Activated naive CD4-positive, alpha-beta T cell treated with anti-CD3 and anti-CD28 coated beads, Interleukin-2, amount 10 ng/mL, durations not matched to agents 7 days and 5 days (primary cell): ENCODE data around the gene ISY1.
"Not testable (repeated sequence)": the region's sequence is repeated elsewhere in the genome, so short reads cannot be mapped to it uniquely, and the experiment has no call there.

Experiments
- CTCF ChIA-PET: fragments of 350-600 bp; sonication (Branson Sonifier 250); formaldehyde crosslinking; loops from one replicate; lab custom pipeline; 2021; ENCODE audit warnings: antibody characterized with exemption; lab: Charles Lee
- DNase-seq: peaks from one replicate; pipeline ENCODE4 v3.0.0-alpha.2; 2020
- H3K27ac Mint-ChIP-seq: one replicate; pipeline ENCODE4 v1.8.0; 2021; ENCODE audit warnings: mild to moderate bottlenecking, moderate library complexity, mixed read lengths
- H3K27me3 Mint-ChIP-seq: one replicate; pipeline ENCODE4 v1.8.0; 2021; ENCODE audit warnings: mild to moderate bottlenecking, mixed read lengths
- H3K36me3 Mint-ChIP-seq: one replicate; pipeline ENCODE4 v1.8.0; 2021; ENCODE audit warnings: mixed read lengths
- H3K4me1 Mint-ChIP-seq: one replicate; pipeline ENCODE4 v1.8.0; 2021; ENCODE audit warnings: mixed read lengths
- H3K4me3 Mint-ChIP-seq: one replicate; pipeline ENCODE4 v1.8.0; 2021; ENCODE audit warnings: mild to moderate bottlenecking, moderate library complexity, mixed read lengths
- H3K9me3 Mint-ChIP-seq: one replicate; pipeline ENCODE4 v1.8.0; 2021; ENCODE audit warnings: mixed read lengths

Gene ISY1

GRCh38 chr3:129105862-129106261, 55.0 kb downstream of the ISY1 start:
- H3K27ac Mint-ChIP-seq = no peak overlapping the region
- no peak overlapping the region for H3K4me3 Mint-ChIP-seq
- CTCF ChIA-PET = interaction anchor here (1.1 kb wide), 1 partner anchor 52 kb away, joined by 7 read pairs; no protein-coding TSS in a partner anchor
- H3K4me1 Mint-ChIP-seq = peaks cover 66% of the 10 kb centered on the region
- no peaks in the 10 kb centered on the region for H3K9me3 Mint-ChIP-seq
- no peaks in the 10 kb centered on the region for H3K27me3 Mint-ChIP-seq
- DNase-seq = no peak
- peaks cover 40% of the 10 kb centered on the region for H3K36me3 Mint-ChIP-seq

DNA sequence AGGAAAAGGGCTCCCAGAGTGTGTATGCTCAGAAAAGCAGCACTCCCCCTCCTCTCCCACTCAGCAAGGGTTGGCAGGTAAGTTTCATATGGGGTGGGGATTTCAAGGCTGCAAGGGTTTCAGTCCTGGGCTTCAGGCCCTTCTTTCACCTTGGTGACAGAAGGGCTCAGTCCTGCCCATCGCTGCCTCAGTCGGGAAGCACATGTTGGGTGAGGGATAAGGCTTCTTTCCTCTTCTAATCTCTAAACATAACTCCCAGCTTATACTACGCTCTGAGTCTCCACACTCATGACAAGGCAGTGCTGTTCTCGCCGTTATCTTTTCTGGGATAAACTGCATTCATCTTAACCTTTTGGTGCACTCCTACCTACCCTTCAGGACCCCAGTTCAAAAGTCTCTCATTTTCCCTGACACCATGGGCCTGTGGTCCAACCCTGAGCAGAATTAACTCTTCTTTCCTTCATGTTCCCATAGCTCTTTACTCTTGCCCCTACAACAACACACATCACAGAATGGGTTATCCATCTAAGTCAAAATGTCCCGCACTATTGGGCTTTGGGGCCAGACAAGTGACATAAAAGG, 56.3 kb downstream of the ISY1 start:
- peaks cover 33% of the 10 kb centered on the region for H3K36me3 Mint-ChIP-seq
- peaks cover 65% of the 10 kb centered on the region for H3K4me1 Mint-ChIP-seq
- CTCF ChIA-PET = interaction anchor here (1.4 to 1.6 kb wide), 3 partner anchors 51 to 141 kb away, joined by 3 read pairs; no protein-coding TSS in a partner anchor
- DNase-seq = no peak
- H3K9me3 Mint-ChIP-seq = no peaks in the 10 kb centered on the region
- no peaks in the 10 kb centered on the region for H3K27me3 Mint-ChIP-seq
- no peak overlapping the region for H3K27ac Mint-ChIP-seq
- H3K4me3 Mint-ChIP-seq = no peak overlapping the region

GRCh38 chr3:129104051-129104450, 56.8 kb downstream of the ISY1 start:
- no peak overlapping the region for H3K4me3 Mint-ChIP-seq

GRCh38 chr3:129103296-129103695, 57.6 kb downstream of the ISY1 start:
- Mint-ChIP-seq H3K36me3 (peaks cover 28% of the 10 kb centered on the region), H3K4me3 (no peak overlapping the region), H3K9me3 (no peaks in the 10 kb centered on the region), H3K27me3 (no peaks in the 10 kb centered on the region), H3K4me1 (peaks cover 63% of the 10 kb centered on the region), H3K27ac (peak overlapping the region; percentile 60)
- no peak for DNase-seq
- CTCF ChIA-PET = interaction anchor here (1.3 to 1.4 kb wide), 2 partner anchors 59 to 133 kb away, joined by 3 read pairs; no protein-coding TSS in a partner anchor

More at GRCh38 chr3:129104051-129104450, 56.8 kb downstream of the ISY1 start:
- Mint-ChIP-seq H3K9me3 (no peaks in the 10 kb centered on the region), H3K27ac (no peak overlapping the region), H3K36me3 (peaks cover 33% of the 10 kb centered on the region), H3K4me1 (peaks cover 66% of the 10 kb centered on the region), H3K27me3 (no peaks in the 10 kb centered on the region)
- no peak for DNase-seq
- CTCF ChIA-PET = interaction anchor here (1.4 to 1.6 kb wide), 3 partner anchors 51 to 141 kb away, joined by 3 read pairs; no protein-coding TSS in a partner anchor

DNA sequence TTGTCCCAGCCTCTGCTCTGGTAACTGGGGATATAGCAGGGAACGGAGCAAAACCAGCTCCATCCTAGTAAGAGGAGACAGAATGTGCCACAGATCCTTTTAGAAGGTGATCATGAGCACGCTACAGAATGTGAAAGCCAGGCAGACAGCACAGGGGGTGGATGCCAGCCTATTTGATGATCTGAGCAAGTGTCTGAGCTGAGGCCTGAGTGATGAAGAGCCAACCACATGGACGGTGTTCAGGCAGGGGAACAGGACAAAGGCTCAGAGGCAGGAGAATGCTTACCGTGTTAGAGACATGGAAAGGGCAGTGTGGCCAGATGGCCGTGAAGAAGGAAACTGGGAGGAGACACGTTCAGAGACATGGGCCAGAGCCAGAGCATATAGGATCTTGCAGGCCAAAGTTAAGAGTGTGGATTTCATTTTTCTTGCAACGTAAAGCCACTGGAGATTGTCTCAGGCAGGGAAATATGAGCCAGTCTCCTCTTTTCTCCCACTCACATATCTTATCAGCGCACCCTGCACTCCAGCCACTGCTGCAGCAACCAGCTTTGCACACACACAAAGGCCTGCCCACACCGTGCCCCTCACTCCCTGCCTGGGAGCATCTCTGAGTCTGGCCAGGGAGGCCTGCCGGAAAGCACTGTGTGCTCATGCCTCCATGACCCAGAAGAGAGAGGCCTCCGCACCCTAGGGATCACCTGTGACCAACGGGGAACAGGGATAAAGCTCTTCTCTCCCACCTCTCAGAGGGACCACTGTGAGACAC, 59.3 kb downstream of the ISY1 start:
- H3K9me3 Mint-ChIP-seq = no peaks in the 10 kb centered on the region
- H3K27me3 Mint-ChIP-seq = no peaks in the 10 kb centered on the region
- H3K4me1 Mint-ChIP-seq = peaks cover 49% of the 10 kb centered on the region
- no peak overlapping the region for H3K4me3 Mint-ChIP-seq
- CTCF ChIA-PET = interaction anchor here (1.3 kb wide), 1 partner anchor 131 kb away, joined by 3 read pairs; no protein-coding TSS in a partner anchor
- H3K36me3 Mint-ChIP-seq = peaks cover 34% of the 10 kb centered on the region
- H3K27ac Mint-ChIP-seq = peak overlapping the region; percentile 38
- DNase-seq = no peak

- H3K9me3 Mint-ChIP-seq = no peaks in the 10 kb centered on the region
- peaks cover 49% of the 10 kb centered on the region for H3K4me1 Mint-ChIP-seq
- peaks cover 35% of the 10 kb centered on the region for H3K36me3 Mint-ChIP-seq
- no peak overlapping the region for H3K4me3 Mint-ChIP-seq
- no peaks in the 10 kb centered on the region for H3K27me3 Mint-ChIP-seq
- H3K27ac Mint-ChIP-seq = no peak overlapping the region
- DNase-seq = no peak
- CTCF ChIA-PET = interaction anchor here (1.5 kb wide), 1 partner anchor 20 kb away, joined by 5 read pairs; no protein-coding TSS in a partner anchor
These were observed 60.6 kb downstream of the ISY1 start for GRCh38 chr3:129100274-129100673.

DNA sequence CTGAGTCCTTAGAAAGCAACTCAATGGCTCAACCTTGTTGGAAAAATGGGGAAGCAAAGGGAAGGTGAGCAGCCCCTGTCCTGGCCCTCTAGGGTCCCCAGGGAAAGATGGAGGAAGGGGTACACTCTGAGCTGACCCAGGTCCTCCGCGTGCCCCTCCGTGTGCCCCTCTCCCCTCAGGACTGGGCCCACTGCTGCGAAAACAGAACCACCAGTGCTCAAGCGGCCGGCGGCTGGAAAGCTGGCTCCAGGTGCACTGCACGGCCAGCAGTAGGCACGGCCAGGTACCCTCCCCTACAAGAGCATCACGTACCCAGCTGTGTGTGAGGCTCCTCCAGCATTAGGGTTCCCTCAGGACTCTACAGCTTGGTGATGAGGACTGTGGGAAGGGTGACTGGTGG, 65.6 kb downstream of the ISY1 start:
- DNase-seq = no peak
- Mint-ChIP-seq H3K27ac (no peak overlapping the region), H3K27me3 (no peaks in the 10 kb centered on the region), H3K36me3 (peaks cover 39% of the 10 kb centered on the region), H3K4me1 (peaks cover 16% of the 10 kb centered on the region), H3K9me3 (no peaks in the 10 kb centered on the region), H3K4me3 (no peak overlapping the region)
- CTCF ChIA-PET = interaction anchor here (2.2 kb wide), 1 partner anchor 125 kb away, joined by 6 read pairs; no protein-coding TSS in a partner anchor

DNA sequence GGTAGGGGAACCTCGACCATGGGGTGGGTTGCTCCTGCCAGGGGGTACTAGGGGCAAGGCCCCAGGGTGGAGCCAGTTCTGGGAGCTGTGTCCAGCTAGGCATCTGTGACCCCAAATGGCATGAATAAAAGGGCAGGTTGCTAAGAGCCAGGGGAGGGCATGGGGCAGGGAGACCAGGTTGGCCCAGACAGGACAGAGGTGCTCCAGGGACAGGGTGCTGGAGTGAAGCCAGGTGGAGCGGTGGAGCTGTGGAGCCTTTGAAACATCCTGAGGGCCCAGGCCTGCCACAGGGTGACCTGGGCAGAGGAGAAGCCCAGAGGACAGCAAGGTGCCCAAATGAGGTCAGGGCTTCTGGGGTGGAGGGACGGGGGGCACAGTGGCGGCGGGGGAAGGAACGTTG, 72.6 kb downstream of the ISY1 start:
- H3K9me3 Mint-ChIP-seq, H3K27me3 Mint-ChIP-seq, H3K4me1 Mint-ChIP-seq, DNase-seq, H3K27ac Mint-ChIP-seq, CTCF ChIA-PET, H3K4me3 Mint-ChIP-seq, H3K36me3 Mint-ChIP-seq: not testable (repeated sequence)

- H3K4me1 Mint-ChIP-seq, H3K27ac Mint-ChIP-seq, H3K4me3 Mint-ChIP-seq, H3K27me3 Mint-ChIP-seq, CTCF ChIA-PET, H3K9me3 Mint-ChIP-seq, H3K36me3 Mint-ChIP-seq: not testable (repeated sequence)
- DNase-seq = peak; percentile 43
These were observed 73.0 kb downstream of the ISY1 start for GRCh38 chr3:129087904-129088303.

DNA sequence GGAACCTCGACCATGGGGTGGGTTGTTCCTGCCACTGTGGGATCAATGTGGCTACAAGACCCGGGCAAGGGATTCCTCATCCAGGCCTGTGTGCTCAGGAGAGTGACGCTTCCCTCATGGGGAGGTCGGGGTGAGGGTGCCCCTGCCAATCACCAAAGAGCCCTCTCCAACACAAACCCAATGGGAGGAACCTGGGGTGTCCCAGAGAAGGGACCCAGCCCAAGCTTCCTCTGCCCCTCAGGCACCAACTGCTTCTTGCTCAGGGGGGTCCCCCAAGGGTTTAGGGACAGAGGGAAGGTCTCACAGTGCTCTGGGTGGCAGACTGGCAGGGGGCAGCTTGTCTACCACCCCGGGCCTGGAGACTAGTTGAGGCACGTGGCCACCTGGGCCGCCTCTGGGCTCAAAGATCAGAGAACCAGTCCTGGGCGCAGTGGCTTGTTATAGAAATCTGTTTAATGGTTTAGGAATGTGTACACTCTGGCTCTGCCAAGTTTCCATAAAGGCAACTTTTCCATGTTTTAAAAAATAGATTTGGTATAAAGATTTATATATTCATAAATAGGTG, 73.6 kb downstream of the ISY1 start:
- no peaks in the 10 kb centered on the region for H3K9me3 Mint-ChIP-seq
- no peak for DNase-seq
- peaks cover 8% of the 10 kb centered on the region for H3K36me3 Mint-ChIP-seq
- H3K27me3 Mint-ChIP-seq = no peaks in the 10 kb centered on the region
- H3K27ac Mint-ChIP-seq = no peak overlapping the region
- H3K4me3 Mint-ChIP-seq = no peak overlapping the region
- peaks cover 3% of the 10 kb centered on the region for H3K4me1 Mint-ChIP-seq
- CTCF ChIA-PET = interaction anchor here (1.0 kb wide), 1 partner anchor 34 kb away, joined by 4 read pairs; no protein-coding TSS in a partner anchor

DNA sequence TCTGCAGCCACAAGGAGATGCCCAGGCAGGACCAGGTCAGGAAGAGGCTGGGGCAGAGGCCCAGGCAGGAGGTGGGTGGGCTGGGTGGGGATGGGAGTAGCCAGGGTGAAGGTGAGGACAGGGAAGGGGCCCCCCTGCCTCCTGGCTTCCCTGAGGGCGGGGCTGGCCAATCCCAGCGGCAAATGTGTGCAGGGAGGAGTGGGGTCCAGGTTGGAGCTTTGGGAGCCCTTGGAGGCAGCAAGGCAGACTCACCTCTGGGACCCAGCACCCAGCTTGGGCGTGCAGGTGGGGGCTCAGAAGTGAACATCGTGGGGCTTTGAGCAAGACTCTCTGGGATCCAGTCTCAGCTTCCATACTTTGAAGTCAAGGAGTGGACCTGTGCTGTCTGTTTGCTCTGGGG, 75.0 kb downstream of the ISY1 start:
- H3K36me3 Mint-ChIP-seq = no peaks in the 10 kb centered on the region
- DNase-seq = no peak
- peak overlapping the region; percentile 60 for H3K27ac Mint-ChIP-seq
- peaks cover 10% of the 10 kb centered on the region for H3K27me3 Mint-ChIP-seq
- peaks cover 8% of the 10 kb centered on the region for H3K4me1 Mint-ChIP-seq
- no peaks in the 10 kb centered on the region for H3K9me3 Mint-ChIP-seq
- CTCF ChIA-PET = no interaction called here
- H3K4me3 Mint-ChIP-seq = no peak overlapping the region

GRCh38 chr3:129085165-129085715, 75.6 kb downstream of the ISY1 start:
- H3K9me3 Mint-ChIP-seq = no peaks in the 10 kb centered on the region
- no peak overlapping the region for H3K4me3 Mint-ChIP-seq
- peak overlapping the region; percentile 37 for H3K27ac Mint-ChIP-seq
- CTCF ChIA-PET = no interaction called here
- DNase-seq = no peak
- no peaks in the 10 kb centered on the region for H3K36me3 Mint-ChIP-seq
- peaks cover 10% of the 10 kb centered on the region for H3K27me3 Mint-ChIP-seq
- H3K4me1 Mint-ChIP-seq = peaks cover 8% of the 10 kb centered on the region

DNA sequence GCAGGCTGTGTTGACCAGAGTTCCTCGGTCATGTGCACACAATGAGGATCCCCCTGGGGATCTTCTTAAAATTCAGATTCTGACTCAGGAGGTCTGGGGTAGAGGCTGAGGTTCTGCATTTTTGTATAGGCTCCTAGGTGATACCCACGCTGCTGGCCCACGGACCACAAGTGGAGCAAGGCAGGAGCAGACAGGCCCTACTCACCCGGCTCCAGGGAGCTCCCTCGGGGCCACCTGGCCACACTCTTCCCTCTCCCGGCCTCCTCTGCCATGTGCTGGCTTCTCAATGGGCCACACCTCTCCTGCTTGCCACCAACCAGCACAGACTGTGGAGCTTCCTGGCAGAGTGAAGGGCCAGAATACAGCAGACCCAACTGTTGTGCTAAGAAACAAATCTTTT, 76.4 kb downstream of the ISY1 start:
- DNase-seq = no peak
- Mint-ChIP-seq H3K36me3 (no peaks in the 10 kb centered on the region), H3K4me1 (peaks cover 8% of the 10 kb centered on the region), H3K27me3 (peaks cover 10% of the 10 kb centered on the region), H3K27ac (no peak overlapping the region), H3K9me3 (no peaks in the 10 kb centered on the region), H3K4me3 (no peak overlapping the region)
- CTCF ChIA-PET = no interaction called here

- Mint-ChIP-seq H3K4me1 (peaks cover 8% of the 10 kb centered on the region), H3K27me3 (peaks cover 10% of the 10 kb centered on the region), H3K4me3 (no peak overlapping the region), H3K27ac (no peak overlapping the region), H3K9me3 (no peaks in the 10 kb centered on the region), H3K36me3 (no peaks in the 10 kb centered on the region)
- DNase-seq = no peak
- CTCF ChIA-PET = no interaction called here
These were observed 78.8 kb downstream of the ISY1 start for GRCh38 chr3:129082026-129082425.
